ENCODE results near the gene YTHDC1.

DNA sequence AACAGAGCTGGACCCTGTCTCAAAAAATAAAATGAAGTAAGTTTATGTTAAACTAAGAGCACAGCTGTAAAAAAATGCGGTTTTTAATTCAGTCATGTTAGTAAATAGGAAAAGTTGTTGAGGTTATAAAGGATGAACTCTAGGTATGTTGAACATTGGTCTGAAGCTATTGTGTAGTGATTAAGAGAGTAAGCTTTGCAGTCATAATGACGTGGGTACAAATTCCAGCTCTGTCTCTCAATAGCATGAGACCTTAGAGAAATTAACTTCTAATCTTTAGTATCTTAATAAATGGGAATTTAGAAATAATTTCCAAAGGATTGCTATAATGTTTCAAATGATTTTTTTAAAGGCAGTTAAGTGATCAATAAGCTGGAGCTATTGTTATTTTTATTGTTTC lies 2.9 kb upstream of the YTHDC1 start:
- TF ChIP-seq, protein P1, sequence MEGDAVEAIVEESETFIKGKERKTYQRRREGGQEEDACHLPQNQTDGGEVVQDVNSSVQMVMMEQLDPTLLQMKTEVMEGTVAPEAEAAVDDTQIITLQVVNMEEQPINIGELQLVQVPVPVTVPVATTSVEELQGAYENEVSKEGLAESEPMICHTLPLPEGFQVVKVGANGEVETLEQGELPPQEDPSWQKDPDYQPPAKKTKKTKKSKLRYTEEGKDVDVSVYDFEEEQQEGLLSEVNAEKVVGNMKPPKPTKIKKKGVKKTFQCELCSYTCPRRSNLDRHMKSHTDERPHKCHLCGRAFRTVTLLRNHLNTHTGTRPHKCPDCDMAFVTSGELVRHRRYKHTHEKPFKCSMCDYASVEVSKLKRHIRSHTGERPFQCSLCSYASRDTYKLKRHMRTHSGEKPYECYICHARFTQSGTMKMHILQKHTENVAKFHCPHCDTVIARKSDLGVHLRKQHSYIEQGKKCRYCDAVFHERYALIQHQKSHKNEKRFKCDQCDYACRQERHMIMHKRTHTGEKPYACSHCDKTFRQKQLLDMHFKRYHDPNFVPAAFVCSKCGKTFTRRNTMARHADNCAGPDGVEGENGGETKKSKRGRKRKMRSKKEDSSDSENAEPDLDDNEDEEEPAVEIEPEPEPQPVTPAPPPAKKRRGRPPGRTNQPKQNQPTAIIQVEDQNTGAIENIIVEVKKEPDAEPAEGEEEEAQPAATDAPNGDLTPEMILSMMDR (IDR thresholded peaks at IDR 0.05; ENCODE audit: low read length) = no peak
- TF ChIP-seq EZH2phosphoT487 (IDR thresholded peaks at IDR 0.05; ENCODE audit: low read length) = no peak
- no peak for TF ChIP-seq EZH2 (optimal IDR thresholded peaks at IDR 0.05; ENCODE audit: low read depth, low read length)

Measured in MM.1S (cell line).